MCF 10A (cell line): ENCODE measurements around the gene HES7. TPM values are rescaled to one million over a fixed set of nuclear protein-coding genes. Genes with fewer than 3 reads are reported as not detected.
A peak's percentile ranks its signal among the peaks of the same experiment; 100 is the strongest.

Source experiments
- BruUV-seq: library from RNA; stranded (reverse); fragments of 400-500 nt; replicated peaks from 2 replicates; lab custom pipeline; 2021; lab: Mats Ljungman, UMichigan
- CTCF ChIA-PET: fragments of 300-600 bp; sonication (Branson Sonifier 250); formaldehyde crosslinking; extraction: SDS; loops from one replicate; lab custom pipeline; 2021; ENCODE audit warnings: antibody characterized with exemption, inconsistent platforms; lab: Yijun Ruan, JAX
- POLR2A ChIA-PET: fragments of 300-600, 350-650 bp; sonication (Branson Sonifier 250); formaldehyde crosslinking; extraction: SDS; loops from one replicate; lab custom pipeline; 2020; ENCODE audit warnings: antibody characterized with exemption, inconsistent platforms; lab: Yijun Ruan, JAX
- DNase-seq: peaks from one replicate; pipeline ENCODE4 v3.0.0-alpha.2; 2018; ENCODE audit not compliant: unreplicated experiment
- H3K27ac Mint-ChIP-seq: one replicate; pipeline ENCODE4 v1.8.0; 2022; ENCODE audit warnings: mild to moderate bottlenecking, low read depth, mixed read lengths; ENCODE audit not compliant: unreplicated experiment
- H3K27me3 Mint-ChIP-seq: one replicate; pipeline ENCODE4 v1.8.0; 2022; ENCODE audit warnings: mixed read lengths; ENCODE audit not compliant: insufficient read depth, unreplicated experiment
- H3K36me3 Mint-ChIP-seq: one replicate; pipeline ENCODE4 v1.8.0; 2022; ENCODE audit warnings: mild to moderate bottlenecking, moderate library complexity, mixed read lengths; ENCODE audit not compliant: insufficient read depth, unreplicated experiment
- H3K4me1 Mint-ChIP-seq: one replicate; pipeline ENCODE4 v1.8.0; 2022; ENCODE audit warnings: mixed read lengths; ENCODE audit not compliant: insufficient read depth, unreplicated experiment
- H3K4me3 Mint-ChIP-seq: one replicate; pipeline ENCODE4 v1.8.0; 2022; ENCODE audit warnings: mild to moderate bottlenecking, moderate library complexity, mixed read lengths; ENCODE audit not compliant: unreplicated experiment
- H3K9me3 Mint-ChIP-seq: one replicate; pipeline ENCODE4 v1.8.0; 2022; ENCODE audit warnings: mixed read lengths; ENCODE audit not compliant: unreplicated experiment
- CTCF ChIP-seq: fragments of 200-600 bp; IDR thresholded peaks from one replicate; pipeline ENCODE4 v1.8.0; 2022; ENCODE audit warnings: antibody characterized with exemption, mild to moderate bottlenecking; ENCODE audit not compliant: unreplicated experiment
- intact Hi-C: fragments of 100-400 bp; cut with micrococcal nuclease; formaldehyde crosslinking; loops from 2 replicates; pipeline ENCODE4 v1.14.1; 2022
- total RNA-seq: library from RNA; stranded (reverse); gene quantifications from 2 replicates; pipeline ENCODE4 v1.2.3, GENCODE V29; 2022

Gene HES7
- total RNA-seq, 1 experiment from 2014 or later, result 5.9 TPM

GRCh38 chr17:8162997-8163977 is 39.4 kb upstream of the HES7 start:
- POLR2A ChIA-PET, result interaction anchor here (0.6 to 13.1 kb wide), 12 partner anchors 10 to 103 kb away, joined by 3 to 203 read pairs (median 4); partner anchors contain the start of genes ALOXE3, BORCS6, CTC1 and PER1
- H3K4me1 Mint-ChIP-seq, result peaks cover 38% of the 10 kb centered on the region
- CTCF ChIA-PET, result interaction anchor here (1.0 to 1.3 kb wide), 2 partner anchors 10 to 44 kb away, joined by 5 to 6 read pairs; no protein-coding TSS in a partner anchor
- intact Hi-C loops, result no loop called here
- no TSS peak for BruUV-seq
- no peak for TF ChIP-seq CTCF
- no peak for DNase-seq
- H3K27me3 Mint-ChIP-seq, result no peaks in the 10 kb centered on the region
- peak overlapping the region; percentile 78 for H3K4me3 Mint-ChIP-seq
- peaks cover 24% of the 10 kb centered on the region for H3K36me3 Mint-ChIP-seq
- H3K27ac Mint-ChIP-seq, result peak overlapping the region; percentile 94
- H3K9me3 Mint-ChIP-seq, result no peaks in the 10 kb centered on the region

GRCh38 chr17:8162233-8162996 is 38.5 kb upstream of the HES7 start, which contains the start of gene VAMP2:
Gene VAMP2, minus strand, starts transcription at chr17:8162948. Its CDS starts 69 bp downstream, at chr17:8162879.
- CTCF ChIA-PET, result interaction anchor here (3.3 kb wide), 1 partner anchor 43 kb away, joined by 16 read pairs; the partner anchor contains the start of gene ALOXE3
- POLR2A ChIA-PET, result interaction anchor here (0.6 to 16.5 kb wide), 7 partner anchors 11 to 60 kb away, joined by 3 to 429 read pairs (median 4); partner anchors contain the start of gene BORCS6
- intact Hi-C loops, result no loop called here
- Mint-ChIP-seq H3K4me3 (peak within 1 kb of the TSS; percentile 78), H3K36me3 (peaks cover 31% of the 10 kb centered on the region), H3K27me3 (no peaks in the 10 kb centered on the region), H3K9me3 (no peaks in the 10 kb centered on the region), H3K4me1 (peaks cover 38% of the 10 kb centered on the region), H3K27ac (peak within 1 kb of the TSS; percentile 94)
- BruUV-seq, result no TSS peak
- no peak for TF ChIP-seq CTCF
- DNase-seq, result peak; percentile 55

- Mint-ChIP-seq H3K4me1 (peaks cover 38% of the 10 kb centered on the region), H3K27ac (peak overlapping the region; percentile 94), H3K36me3 (peaks cover 31% of the 10 kb centered on the region), H3K9me3 (no peaks in the 10 kb centered on the region), H3K4me3 (peak overlapping the region; percentile 78), H3K27me3 (no peaks in the 10 kb centered on the region)
- TSS peak; percentile 51 for BruUV-seq
- CTCF ChIA-PET, result interaction anchor here (0.6 to 8.7 kb wide), 5 partner anchors 12 to 51 kb away, joined by 3 to 59 read pairs (median 5); partner anchors contain the start of genes ALOXE3 and TMEM107
- TF ChIP-seq CTCF, result no peak
- POLR2A ChIA-PET, result interaction anchor here (0.6 to 16.5 kb wide), 14 partner anchors 9 to 61 kb away, joined by 3 to 429 read pairs (median 3); partner anchors contain the start of genes ALOXE3, BORCS6, HES7 and PER1
- intact Hi-C loops, result no loop called here
- DNase-seq, result no peak
These were observed 37.7 kb upstream of the HES7 start for GRCh38 chr17:8161289-8162232.
